Endothelial cell (in vitro differentiated cells): ENCODE data around the gene TRIO. TPM values are rescaled to one million over a fixed set of nuclear protein-coding genes. Genes with fewer than 3 reads are reported as not detected.

Experiments used
- DNase-seq: peaks from one replicate; pipeline ENCODE4 v3.0.0; 2021; ENCODE audit warnings: low spot score
- H3K27ac Mint-ChIP-seq: one replicate; pipeline ENCODE4 v1.8.0; 2021; ENCODE audit warnings: mixed read lengths, inconsistent platforms; ENCODE audit not compliant: unreplicated experiment
- H3K27me3 Mint-ChIP-seq: one replicate; pipeline ENCODE4 v1.8.0; 2021; ENCODE audit warnings: mild to moderate bottlenecking, moderate library complexity, mixed read lengths, inconsistent platforms; ENCODE audit not compliant: unreplicated experiment
- H3K36me3 Mint-ChIP-seq: one replicate; pipeline ENCODE4 v1.8.0; 2021; ENCODE audit warnings: mild to moderate bottlenecking, low read depth, mixed read lengths, inconsistent platforms; ENCODE audit not compliant: unreplicated experiment
- H3K4me1 Mint-ChIP-seq: one replicate; pipeline ENCODE4 v1.8.0; 2021; ENCODE audit warnings: mild to moderate bottlenecking, mixed read lengths, inconsistent platforms; ENCODE audit not compliant: unreplicated experiment
- H3K4me3 Mint-ChIP-seq: one replicate; pipeline ENCODE4 v1.8.0; 2021; ENCODE audit warnings: mild to moderate bottlenecking, mixed read lengths, inconsistent platforms; ENCODE audit not compliant: unreplicated experiment
- H3K9me3 Mint-ChIP-seq: one replicate; pipeline ENCODE4 v1.8.0; 2021; ENCODE audit warnings: mixed read lengths, inconsistent platforms; ENCODE audit not compliant: unreplicated experiment
- total RNA-seq: library from RNA; stranded (reverse); fragmentation: NEBNext Ultra II Directional; extraction: Animal tissue kit (Norgen Biotek cat#: 25700); gene quantifications from one replicate; pipeline ENCODE4 v1.2.1, GENCODE V29; 2021; ENCODE audit not compliant: unreplicated experiment
- TF ChIP-seq, protein P1 (sequence below): fragments of 200-600 bp; sonication (generic); IDR thresholded peaks from one replicate; pipeline ENCODE4 v1.5.0; 2021; ENCODE audit warnings: antibody characterized with exemption; ENCODE audit not compliant: unreplicated experiment

Gene TRIO
- total RNA-seq, 1 donor from 2014 or later, result 229 TPM

GRCh38 chr5:14161825-14162556, 18.8 kb downstream of the TRIO start:
- Mint-ChIP-seq H3K4me1 (peaks cover 60% of the 10 kb centered on the region), H3K4me3 (no peak overlapping the region), H3K36me3 (peaks cover 13% of the 10 kb centered on the region), H3K27ac (peak overlapping the region; percentile 32), H3K27me3 (peaks cover 10% of the 10 kb centered on the region), H3K9me3 (no peaks in the 10 kb centered on the region)
- TF ChIP-seq, protein P1, sequence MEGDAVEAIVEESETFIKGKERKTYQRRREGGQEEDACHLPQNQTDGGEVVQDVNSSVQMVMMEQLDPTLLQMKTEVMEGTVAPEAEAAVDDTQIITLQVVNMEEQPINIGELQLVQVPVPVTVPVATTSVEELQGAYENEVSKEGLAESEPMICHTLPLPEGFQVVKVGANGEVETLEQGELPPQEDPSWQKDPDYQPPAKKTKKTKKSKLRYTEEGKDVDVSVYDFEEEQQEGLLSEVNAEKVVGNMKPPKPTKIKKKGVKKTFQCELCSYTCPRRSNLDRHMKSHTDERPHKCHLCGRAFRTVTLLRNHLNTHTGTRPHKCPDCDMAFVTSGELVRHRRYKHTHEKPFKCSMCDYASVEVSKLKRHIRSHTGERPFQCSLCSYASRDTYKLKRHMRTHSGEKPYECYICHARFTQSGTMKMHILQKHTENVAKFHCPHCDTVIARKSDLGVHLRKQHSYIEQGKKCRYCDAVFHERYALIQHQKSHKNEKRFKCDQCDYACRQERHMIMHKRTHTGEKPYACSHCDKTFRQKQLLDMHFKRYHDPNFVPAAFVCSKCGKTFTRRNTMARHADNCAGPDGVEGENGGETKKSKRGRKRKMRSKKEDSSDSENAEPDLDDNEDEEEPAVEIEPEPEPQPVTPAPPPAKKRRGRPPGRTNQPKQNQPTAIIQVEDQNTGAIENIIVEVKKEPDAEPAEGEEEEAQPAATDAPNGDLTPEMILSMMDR, result no peak
- DNase-seq, result no peak

GRCh38 chr5:14164164-14165163, 21.3 kb downstream of the TRIO start:
- Mint-ChIP-seq H3K36me3 (peaks cover 13% of the 10 kb centered on the region), H3K27me3 (peaks cover 10% of the 10 kb centered on the region), H3K4me1 (peaks cover 79% of the 10 kb centered on the region), H3K9me3 (no peaks in the 10 kb centered on the region), H3K4me3 (no peak overlapping the region), H3K27ac (no peak overlapping the region)
- DNase-seq, result no peak
- TF ChIP-seq, protein P1, result no peak

DNA sequence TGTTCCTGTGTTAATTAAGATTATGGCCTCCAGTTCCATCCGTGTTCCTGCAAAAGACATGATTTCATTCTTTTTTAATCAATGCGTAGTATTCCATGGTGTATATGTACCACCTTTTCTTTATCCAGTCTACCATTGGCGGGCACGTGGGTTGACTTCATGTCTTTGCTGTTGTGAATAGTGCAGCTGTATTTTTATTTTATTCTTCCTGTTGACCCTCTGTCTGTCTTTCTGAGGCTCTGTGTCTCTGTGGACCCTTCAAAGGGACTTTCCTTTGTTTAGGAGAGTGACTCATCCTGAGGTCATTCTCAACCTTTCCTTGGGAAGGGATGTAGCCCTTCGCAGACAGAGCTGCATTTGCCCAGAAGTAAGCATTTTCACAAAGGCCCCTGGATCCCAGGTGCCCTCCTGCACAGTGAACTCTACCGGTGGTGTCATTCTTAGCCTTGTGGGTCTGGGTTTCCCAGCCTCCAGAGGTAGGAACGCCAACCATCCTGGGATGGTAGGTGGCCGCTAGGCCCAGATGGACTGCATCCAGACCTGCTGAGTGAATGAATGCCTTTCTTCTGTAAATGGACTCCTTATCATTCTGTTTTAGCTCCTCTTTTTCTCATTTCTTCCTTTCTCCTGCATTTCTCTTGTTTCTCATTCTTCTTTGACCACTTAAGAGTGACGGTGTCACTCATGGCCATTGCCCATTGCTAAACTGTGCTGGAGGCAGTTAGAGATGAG, 22.4 kb downstream of the TRIO start:
- TF ChIP-seq, protein P1, result no peak
- Mint-ChIP-seq H3K9me3 (no peaks in the 10 kb centered on the region), H3K4me3 (peak overlapping the region; percentile 26), H3K36me3 (peaks cover 13% of the 10 kb centered on the region), H3K27me3 (peaks cover 10% of the 10 kb centered on the region), H3K4me1 (peaks cover 72% of the 10 kb centered on the region), H3K27ac (peak overlapping the region; percentile 83)
- no peak for DNase-seq

DNA sequence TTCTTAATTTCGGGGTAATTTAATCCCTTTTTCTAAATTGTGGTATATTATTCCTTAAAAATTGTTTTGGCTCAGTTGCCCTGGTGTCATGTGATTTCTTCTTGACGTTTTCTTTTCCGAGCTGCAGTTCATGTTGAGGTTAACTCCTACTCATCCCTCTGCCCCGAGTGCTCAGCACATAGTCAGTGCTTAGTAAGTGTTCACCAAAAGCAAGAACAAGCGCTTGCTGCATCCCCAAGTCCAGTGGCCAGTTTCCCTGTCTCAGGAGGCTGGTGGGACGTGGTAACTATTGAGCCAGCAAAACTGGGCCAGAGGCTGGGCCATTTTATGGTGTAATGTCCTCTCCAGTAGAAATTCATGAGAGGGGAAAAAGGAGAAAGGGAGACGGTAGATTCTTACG, 23.3 kb downstream of the TRIO start:
- peaks cover 7% of the 10 kb centered on the region for H3K27me3 Mint-ChIP-seq
- H3K4me3 Mint-ChIP-seq, result no peak overlapping the region
- no peaks in the 10 kb centered on the region for H3K9me3 Mint-ChIP-seq
- peaks cover 13% of the 10 kb centered on the region for H3K36me3 Mint-ChIP-seq
- peak overlapping the region; percentile 54 for H3K27ac Mint-ChIP-seq
- no peak for DNase-seq
- TF ChIP-seq, protein P1, result no peak
- H3K4me1 Mint-ChIP-seq, result peaks cover 66% of the 10 kb centered on the region
